ENCODE data around the gene H6PD. TPM values are rescaled to one million over a fixed set of nuclear protein-coding genes. Genes with fewer than 3 reads are reported as not detected.

The H6PD gene
- polyA plus RNA-seq, 10 donors = 29.4 to 51.8 (median 35.2) TPM

DNA sequence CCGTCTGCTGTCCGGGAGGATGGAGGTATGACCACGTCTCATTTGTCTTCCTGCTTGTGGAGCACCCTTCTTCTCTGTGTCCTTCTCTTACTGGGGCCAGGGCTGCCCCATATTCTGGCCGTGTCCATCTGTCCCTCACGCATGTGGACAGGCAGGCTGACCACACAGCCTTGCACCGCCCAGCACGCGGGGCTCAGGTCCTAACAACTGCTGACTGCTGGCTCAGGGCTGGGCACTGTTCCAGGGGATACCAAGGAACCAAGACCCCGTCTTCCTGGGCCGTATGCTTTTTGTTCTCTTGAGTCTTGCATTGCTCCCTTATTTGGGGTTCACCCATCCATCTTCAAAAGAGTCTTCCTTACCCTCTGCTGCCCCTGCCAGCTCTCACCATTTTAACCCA lies 40.6 kb downstream of the H6PD start:
- DNase-seq = no peak

DNA sequence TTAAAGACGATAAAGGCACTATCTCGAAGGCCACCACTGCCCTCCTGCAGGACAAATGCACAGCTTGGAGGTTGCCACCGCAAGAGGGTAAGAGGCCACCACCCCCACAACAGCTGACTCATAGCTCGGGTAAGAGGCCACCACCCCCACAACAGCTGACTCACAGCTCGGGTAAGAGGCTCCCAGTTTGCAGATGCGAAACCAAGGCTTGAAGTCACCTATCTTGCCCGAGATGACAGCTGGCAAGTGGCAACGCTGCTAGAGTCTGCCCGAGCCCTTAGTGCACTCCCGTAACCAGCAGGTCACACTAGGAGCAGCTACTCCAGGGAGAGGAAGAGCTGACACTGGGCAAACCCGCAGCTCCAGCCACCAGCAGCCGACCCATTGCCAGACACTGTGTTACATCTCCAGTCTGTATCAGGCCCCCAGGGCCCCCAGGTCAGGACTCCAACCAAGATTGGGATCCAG lies 41.0 kb downstream of the H6PD start:
- peak in 1 of 3 donors; percentile 49 for DNase-seq

GRCh38 chr1:9278116-9278515 lies 43.5 kb downstream of the H6PD start:
- peak in 2 of 3 donors; percentile 52 to 73 for DNase-seq

- DNase-seq = no peak
These were observed 44.1 kb downstream of the H6PD start for GRCh38 chr1:9278585-9279153.

- DNase-seq = no peak
These were observed 44.7 kb downstream of the H6PD start for GRCh38 chr1:9279172-9279840.

- peak; percentile 37 to 88 (median 77) for DNase-seq
These were observed 45.7 kb downstream of the H6PD start for GRCh38 chr1:9280015-9280860.

- no peak for DNase-seq
These were observed 46.7 kb downstream of the H6PD start for GRCh38 chr1:9281071-9281827.

DNA sequence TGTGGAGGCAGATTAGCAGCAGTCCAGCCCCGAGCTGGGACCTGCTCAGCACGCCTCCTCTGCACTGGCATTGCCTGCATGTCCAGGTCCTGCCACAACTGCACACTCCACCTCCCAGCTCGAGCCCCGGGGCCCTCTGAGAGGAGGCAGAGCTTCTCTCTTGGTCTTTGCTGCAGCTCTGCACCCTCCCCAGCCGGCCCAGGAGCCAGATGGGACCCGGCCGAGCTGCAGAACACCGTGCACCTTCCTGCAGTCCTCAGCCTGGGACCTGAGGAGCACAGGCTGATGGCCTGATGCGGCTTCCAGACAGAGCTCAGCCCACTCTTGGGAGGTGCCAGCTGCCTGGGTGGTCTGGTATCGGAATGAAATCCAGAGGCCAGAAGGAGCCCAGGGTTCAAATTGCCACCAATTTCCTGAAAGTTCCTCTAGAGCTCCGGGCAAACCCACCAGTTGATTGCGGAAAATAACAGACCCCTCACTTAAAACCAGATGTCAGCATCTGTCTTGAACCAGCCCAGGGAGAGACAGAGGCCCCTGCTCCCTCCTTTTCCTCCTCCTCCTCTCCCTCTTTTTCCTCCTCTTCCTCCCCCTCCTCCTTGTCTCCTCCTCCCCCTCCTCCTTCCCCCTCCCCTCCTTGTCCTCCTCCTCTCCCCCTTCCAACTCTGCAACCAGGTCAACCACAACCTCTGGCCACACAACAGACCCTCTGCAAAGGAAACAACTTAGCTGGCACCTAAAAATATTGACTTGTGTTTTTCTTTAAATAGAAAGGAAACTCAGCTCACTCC lies 47.5 kb downstream of the H6PD start:
- peak in 2 of 3 donors; percentile 17 to 62 for DNase-seq

- DNase-seq = no peak
These were observed 48.1 kb downstream of the H6PD start for GRCh38 chr1:9282696-9282955.

GRCh38 chr1:9284061-9284460 lies 49.5 kb downstream of the H6PD start:
- DNase-seq = no peak

GRCh38 chr1:9286556-9286955 lies 52.0 kb downstream of the H6PD start:
- DNase-seq = no peak

DNA sequence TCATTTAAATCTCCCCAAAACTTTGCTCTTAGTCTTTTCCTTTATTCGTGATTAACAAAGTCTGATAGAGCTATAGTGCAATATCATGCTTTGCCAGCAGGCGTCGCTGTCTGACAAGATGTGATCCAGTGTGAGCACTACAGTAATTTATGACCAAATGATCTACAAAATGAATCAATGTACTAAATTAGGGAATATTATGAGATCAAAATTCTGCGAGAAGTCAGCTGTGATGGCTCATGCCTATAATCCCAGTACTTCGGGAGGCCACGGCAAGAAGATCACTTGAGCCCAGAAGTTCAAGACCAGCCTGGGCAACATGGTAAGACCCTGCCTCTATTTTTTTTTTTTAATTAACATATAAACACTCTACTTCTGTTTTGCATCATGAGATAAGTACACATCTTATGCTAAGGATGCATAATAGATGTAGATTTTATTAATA lies 54.5 kb downstream of the H6PD start:
- peak; percentile 47 to 67 (median 51) for DNase-seq

DNA sequence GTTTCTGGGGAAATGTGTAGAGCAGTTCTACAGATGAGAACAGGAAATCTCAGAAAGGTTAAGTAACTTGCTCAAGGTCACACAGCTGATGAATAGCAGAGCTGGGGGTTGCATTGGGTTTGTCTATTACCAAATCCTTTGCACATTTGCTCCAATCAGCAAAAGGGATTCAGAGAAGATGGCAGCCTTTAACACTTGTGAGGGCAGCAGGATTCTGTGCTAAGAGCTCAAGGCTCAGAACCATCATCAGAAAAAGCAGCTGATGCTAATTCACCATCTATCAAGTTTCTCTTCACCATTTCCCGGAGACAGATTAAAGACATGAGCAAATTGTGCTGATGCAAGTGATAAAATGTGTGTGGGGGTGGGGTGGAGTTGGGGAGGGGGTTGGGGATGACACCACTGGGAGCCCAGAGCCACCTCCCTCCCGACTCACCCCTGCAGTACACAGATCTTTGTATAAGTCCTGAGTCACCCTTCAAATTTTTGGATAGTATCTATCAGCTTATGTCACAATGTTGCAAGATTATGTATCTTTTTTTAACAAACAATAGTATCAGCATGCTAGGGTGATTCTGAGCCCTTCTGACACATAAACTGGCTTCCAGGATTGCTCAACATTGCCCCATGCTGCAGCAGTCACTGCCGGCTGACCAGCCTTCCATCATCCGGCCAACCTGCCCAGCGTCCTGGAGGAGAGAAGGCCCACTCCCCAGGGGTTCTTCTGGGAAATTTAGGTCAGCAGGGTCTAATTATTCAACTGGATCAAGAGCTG lies 55.3 kb downstream of the H6PD start:
- DNase-seq = peak; percentile 22 to 74 (median 55)

DNA sequence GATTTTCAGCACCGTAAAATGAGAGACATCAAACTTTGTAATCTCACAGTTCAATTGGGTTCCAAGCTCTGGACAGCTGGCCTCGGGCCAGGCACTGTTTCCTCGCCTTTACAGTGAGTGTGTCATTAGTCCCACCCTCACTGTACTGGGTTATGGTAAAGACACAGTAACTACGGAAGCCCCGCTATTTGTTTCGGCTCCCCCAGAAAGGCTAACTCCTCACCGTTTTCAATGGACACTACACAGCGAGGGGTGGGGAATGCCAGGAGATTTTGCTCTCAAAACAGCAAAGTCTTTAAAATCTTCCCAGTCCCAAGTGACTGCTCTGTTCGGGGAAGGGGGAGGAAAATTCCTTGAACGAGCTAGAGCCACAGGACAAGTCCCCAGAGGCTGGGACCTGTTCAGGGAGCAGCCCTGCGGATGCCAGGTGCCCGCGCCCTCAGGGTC lies 57.4 kb downstream of the H6PD start:
- peak; percentile 70 to 93 (median 86) for DNase-seq

DNA sequence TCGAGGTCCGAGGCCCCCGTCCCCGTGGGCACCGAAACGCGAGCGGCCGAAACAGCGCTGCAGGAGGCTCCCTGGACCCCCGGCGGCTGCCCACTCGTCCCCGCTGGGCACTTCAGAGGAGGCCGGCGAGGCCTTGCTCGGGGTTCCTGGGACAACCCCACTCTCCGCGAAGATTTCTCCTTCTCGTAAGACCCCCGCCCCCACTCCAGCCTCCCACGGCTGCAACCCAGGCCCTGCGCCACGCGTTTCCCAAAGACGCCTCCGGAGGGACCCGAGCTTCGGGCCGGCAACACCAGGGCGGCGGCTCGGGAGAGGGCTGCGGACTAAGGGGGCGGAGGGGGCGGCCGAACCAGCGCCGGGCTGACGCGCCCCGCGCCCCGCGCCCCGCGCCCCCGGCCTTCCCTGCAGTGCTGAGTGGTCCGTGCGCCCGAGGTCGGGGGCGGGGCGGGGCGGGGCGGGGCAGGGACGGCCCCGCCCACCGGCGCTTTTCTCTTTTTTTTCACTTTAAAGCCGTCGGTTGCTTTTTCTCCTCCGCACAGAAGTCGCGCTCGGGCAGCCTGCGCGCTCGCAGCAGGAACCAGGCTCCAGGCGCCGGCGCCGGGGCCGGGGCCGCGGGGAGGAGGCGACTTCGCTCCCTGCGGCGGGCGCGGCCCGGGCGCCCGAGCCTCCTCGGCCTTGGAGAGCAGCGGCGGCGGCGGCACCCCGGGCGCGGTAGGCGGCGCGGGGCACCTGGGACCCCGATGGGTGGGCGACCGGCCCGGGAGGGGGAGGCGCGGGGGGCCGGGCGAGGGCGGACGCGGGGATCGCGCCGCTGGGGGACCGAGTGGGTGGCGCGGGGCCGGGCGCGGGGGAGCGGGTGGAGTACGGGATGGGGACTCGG lies 58.0 kb downstream of the H6PD start, which contains the start of gene SPSB1:
SPSB1 (plus strand) TSS at position 534 of the 880 bp plus-strand sequence. CDS start 62,998 bp downstream, outside the sequence.
- DNase-seq = peak; percentile 73 to 85 (median 78)

- no peak for DNase-seq
These were observed 58.6 kb downstream of the H6PD start for GRCh38 chr1:9293241-9293532.

DNA sequence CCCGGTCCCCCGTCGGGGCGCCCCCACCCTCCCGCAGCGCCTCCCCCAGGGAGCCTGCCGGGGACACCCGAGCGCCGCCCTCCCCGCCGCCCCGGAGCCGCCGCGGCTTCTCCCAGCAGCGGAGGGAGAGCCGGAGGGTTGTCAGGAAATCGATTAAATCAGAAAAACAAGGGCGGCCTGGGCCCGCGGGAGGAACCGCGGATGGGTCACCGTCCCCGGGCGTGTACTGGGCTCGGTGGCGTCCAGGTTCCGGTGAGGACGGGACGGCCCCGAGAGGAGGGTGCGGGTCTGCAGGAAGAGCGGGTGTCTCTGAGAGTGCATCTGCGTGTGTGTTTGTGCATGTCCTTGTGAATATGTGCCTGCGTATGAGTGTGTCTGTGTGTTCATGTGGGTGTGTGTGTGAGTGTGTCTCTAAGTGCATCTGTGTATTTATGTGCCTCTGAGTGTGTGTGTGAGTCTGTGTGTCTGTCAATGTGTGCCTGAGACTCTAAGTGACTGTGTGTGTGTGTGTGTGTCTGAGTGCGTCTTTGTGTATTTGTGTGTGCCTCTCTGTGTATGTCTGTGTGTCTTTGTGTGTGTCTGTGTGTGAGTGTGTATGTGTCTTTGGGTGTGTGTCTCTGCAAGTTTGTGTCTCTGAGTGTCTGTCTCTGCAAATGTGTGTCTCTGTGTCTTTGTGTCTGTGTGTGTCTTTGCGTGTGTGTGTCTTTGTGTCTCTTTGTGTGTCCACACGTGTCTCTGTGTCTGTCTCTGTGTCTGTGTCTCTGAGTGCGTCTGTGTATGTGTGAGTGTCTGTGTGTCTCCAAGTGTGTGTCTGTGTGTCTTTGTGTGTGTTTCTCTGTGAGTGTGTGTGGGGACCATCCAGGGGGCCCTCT lies 59.2 kb downstream of the H6PD start:
- DNase-seq = peak in 2 of 3 donors; percentile 39 to 83

DNA sequence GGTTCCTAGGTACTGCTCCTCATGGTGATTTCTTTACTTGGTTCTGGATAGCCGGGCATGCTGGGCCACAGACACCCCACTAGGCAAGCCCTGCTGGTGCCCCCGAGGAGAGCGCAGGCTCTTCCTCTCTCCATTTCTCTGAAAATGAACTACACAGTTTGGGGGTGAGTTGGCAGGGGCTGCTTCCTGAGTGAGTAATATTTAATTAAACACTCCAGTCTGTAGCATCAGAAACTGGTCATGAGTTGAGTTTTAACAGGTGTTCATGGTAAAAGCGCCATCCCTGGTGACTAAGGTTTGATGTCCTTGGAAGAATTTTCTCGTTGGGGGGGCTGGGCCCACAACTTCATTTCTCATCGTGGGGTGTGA lies 59.8 kb downstream of the H6PD start:
- peak in 1 of 3 donors; percentile 69 for DNase-seq
